Neural progenitor cell (in vitro differentiated cells): ENCODE data around the gene EIF4E. TPM values are rescaled to one million over a fixed set of nuclear protein-coding genes. Genes with fewer than 3 reads are reported as not detected.
A peak's percentile ranks its signal among the peaks of the same experiment; 100 is the strongest.

Experiments used
- DNase-seq: peaks from one replicate; pipeline ENCODE4 v3.0.0-alpha.2; 2016; ENCODE audit warnings: low spot score
- H2AFZ ChIP-seq: fragments of 200-600 bp; sonication (generic); replicated peaks from 2 replicates; pipeline ENCODE4 v1.6.1; 2016; ENCODE audit warnings: antibody characterized with exemption
- H3F3A ChIP-seq: fragments of 200-600 bp; sonication (generic); 2 replicates; pipeline ENCODE4 v1.6.1; 2016; ENCODE audit warnings: antibody characterized with exemption, low read depth
- H3K27ac ChIP-seq: fragments of 200-600 bp; sonication (generic); 2 replicates; pipeline ENCODE4 v1.5.1; 2016; ENCODE audit warnings: mild to moderate bottlenecking
- H3K27me3 ChIP-seq: fragments of 200-600 bp; sonication (generic); 2 replicates; pipeline ENCODE4 v1.6.1; 2016; ENCODE audit warnings: mild to moderate bottlenecking, moderate library complexity
- H3K36me3 ChIP-seq: fragments of 200-600 bp; sonication (generic); 2 replicates; pipeline ENCODE4 v1.5.1; 2016
- H3K4me1 ChIP-seq: fragments of 200-600 bp; sonication (generic); 2 replicates; pipeline ENCODE4 v1.6.1; 2016; ENCODE audit warnings: mixed run types
- H3K4me2 ChIP-seq: fragments of 200-600 bp; sonication (generic); 2 replicates; pipeline ENCODE4 v1.6.1; 2016
- H3K4me3 ChIP-seq: fragments of 200-600 bp; sonication (generic); 2 replicates; pipeline ENCODE4 v1.5.1; 2016
- H3K79me2 ChIP-seq: fragments of 200-600 bp; sonication (generic); 2 replicates; pipeline ENCODE4 v1.6.1; 2016; ENCODE audit warnings: low read depth
- H3K9ac ChIP-seq: fragments of 200-600 bp; sonication (generic); 2 replicates; pipeline ENCODE4 v1.6.1; 2016
- H3K9me3 ChIP-seq: fragments of 200-600 bp; sonication (generic); 2 replicates; pipeline ENCODE4 v1.5.1; 2016; ENCODE audit warnings: low read depth
- H4K20me1 ChIP-seq: fragments of 200-600 bp; sonication (generic); 2 replicates; pipeline ENCODE4 v1.6.1; 2016; ENCODE audit warnings: low read depth
- H3K27ac Mint-ChIP-seq: 3 replicates; pipeline ENCODE4 v1.8.0; 2021; ENCODE audit warnings: mixed read lengths
- H3K27me3 Mint-ChIP-seq: 2 replicates; pipeline ENCODE4 v1.8.0; 2022; ENCODE audit warnings: low read depth, mild to moderate bottlenecking, inconsistent platforms, moderate library complexity, mixed read lengths; ENCODE audit not compliant: insufficient read depth
- H3K36me3 Mint-ChIP-seq: 3 replicates; pipeline ENCODE4 v1.8.0; 2021; ENCODE audit warnings: mixed read lengths
- H3K4me1 Mint-ChIP-seq: 3 replicates; pipeline ENCODE4 v1.8.0; 2021; ENCODE audit warnings: mixed read lengths
- H3K4me3 Mint-ChIP-seq: 3 replicates; pipeline ENCODE4 v1.8.0; 2021; ENCODE audit warnings: mild to moderate bottlenecking, moderate library complexity, mixed read lengths
- H3K9me3 Mint-ChIP-seq: 3 replicates; pipeline ENCODE4 v1.8.0; 2020; ENCODE audit warnings: mixed read lengths
- EZH2 ChIP-seq: fragments of 200-600 bp; sonication (generic); IDR thresholded peaks from 2 replicates; pipeline ENCODE4 v1.6.1; 2017; ENCODE audit warnings: antibody characterized with exemption, mild to moderate bottlenecking, moderate library complexity
- EZH2phosphoT487 ChIP-seq: fragments of 200-600 bp; sonication (generic); IDR thresholded peaks from 2 replicates; pipeline ENCODE4 v1.6.1; 2017; ENCODE audit warnings: antibody characterized with exemption
- total RNA-seq: library from RNA; depleted of rRNA; stranded (reverse); fragments of >200 nt; gene quantifications from 2 replicates; pipeline ENCODE4 v1.2.3, GENCODE V29; 2015; ENCODE audit warnings: low replicate concordance
- TF ChIP-seq, protein P1 (sequence below): fragments of 200-600 bp; sonication (generic); IDR thresholded peaks from 2 replicates; pipeline ENCODE4 v1.5.1; 2017; ENCODE audit warnings: antibody characterized with exemption, mild to moderate bottlenecking

EIF4E gene, protein sequence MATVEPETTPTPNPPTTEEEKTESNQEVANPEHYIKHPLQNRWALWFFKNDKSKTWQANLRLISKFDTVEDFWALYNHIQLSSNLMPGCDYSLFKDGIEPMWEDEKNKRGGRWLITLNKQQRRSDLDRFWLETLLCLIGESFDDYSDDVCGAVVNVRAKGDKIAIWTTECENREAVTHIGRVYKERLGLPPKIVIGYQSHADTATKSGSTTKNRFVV
- 249 and 340 TPM in 2 replicates for total RNA-seq

DNA sequence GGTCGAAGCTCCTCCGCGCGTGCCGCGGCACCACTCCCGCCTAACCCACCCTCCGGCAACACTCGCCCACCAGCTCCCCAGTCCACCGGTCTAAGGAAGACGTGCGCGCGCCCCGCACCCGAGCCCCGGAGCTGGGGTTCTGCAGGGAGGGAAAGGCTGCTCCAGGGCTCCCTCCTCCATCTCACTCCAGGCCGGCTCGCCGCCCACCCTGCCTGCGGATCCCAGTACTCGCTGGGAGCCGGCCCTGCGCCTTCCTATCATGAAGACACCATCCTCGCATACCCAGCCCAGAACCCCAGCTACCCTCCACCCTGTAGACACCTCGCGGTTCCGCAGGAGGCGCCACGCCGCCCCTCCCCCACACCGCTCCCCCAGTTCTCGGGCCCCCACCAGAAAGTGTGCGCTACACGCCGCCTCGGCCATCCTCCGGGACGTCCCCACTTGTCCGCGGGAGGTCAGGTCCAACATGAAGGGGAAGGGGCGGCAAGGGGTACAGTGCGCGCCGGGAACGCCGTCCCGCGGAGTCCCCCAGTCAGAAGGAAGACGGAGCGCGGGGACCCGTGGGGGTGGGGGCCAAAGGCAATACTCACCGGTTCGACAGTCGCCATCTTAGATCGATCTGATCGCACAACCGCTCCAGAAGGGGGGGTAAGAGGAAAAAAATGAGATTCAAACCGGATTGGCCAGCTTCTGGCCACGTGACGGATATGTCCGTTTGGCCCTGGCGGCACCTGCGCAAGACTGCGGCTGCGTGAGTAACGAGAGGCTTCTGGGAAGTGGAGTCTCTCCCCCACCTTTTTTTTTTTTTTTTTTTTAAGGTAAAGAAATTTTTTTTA is at the start of gene EIF4E:
Gene EIF4E (minus strand): TSS at position 629 of the 836 bp plus-strand sequence. CDS start 21 bp downstream, at position 608.
- Histone ChIP-seq H3F3A (peaks cover 12% of the 10 kb centered on the region), H3K79me2 (peaks cover 52% of the 10 kb centered on the region), H2AFZ (peak within 1 kb of the TSS; percentile 88), H3K4me3 (peak within 1 kb of the TSS; percentile 98), H3K4me2 (peak within 1 kb of the TSS; percentile 99), H3K27me3 (no peaks in the 10 kb centered on the region), H4K20me1 (peaks cover 23% of the 10 kb centered on the region), H3K9me3 (peaks cover 7% of the 10 kb centered on the region), H3K4me1 (peaks cover 8% of the 10 kb centered on the region), H3K36me3 (peaks cover 7% of the 10 kb centered on the region), H3K9ac (peak within 1 kb of the TSS; percentile 92), H3K27ac (peak within 1 kb of the TSS; percentile 87)
- Mint-ChIP-seq H3K27ac (peak within 1 kb of the TSS; percentile 97), H3K36me3 (peaks cover 26% of the 10 kb centered on the region), H3K4me1 (peaks cover 5% of the 10 kb centered on the region), H3K9me3 (peaks cover 40% of the 10 kb centered on the region), H3K27me3 (peaks cover 5% of the 10 kb centered on the region), H3K4me3 (peak within 1 kb of the TSS; percentile 98)
- peak; percentile 98 for DNase-seq
- TF ChIP-seq, protein P1, sequence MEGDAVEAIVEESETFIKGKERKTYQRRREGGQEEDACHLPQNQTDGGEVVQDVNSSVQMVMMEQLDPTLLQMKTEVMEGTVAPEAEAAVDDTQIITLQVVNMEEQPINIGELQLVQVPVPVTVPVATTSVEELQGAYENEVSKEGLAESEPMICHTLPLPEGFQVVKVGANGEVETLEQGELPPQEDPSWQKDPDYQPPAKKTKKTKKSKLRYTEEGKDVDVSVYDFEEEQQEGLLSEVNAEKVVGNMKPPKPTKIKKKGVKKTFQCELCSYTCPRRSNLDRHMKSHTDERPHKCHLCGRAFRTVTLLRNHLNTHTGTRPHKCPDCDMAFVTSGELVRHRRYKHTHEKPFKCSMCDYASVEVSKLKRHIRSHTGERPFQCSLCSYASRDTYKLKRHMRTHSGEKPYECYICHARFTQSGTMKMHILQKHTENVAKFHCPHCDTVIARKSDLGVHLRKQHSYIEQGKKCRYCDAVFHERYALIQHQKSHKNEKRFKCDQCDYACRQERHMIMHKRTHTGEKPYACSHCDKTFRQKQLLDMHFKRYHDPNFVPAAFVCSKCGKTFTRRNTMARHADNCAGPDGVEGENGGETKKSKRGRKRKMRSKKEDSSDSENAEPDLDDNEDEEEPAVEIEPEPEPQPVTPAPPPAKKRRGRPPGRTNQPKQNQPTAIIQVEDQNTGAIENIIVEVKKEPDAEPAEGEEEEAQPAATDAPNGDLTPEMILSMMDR: peak; percentile 32
- no peak for TF ChIP-seq EZH2

DNA sequence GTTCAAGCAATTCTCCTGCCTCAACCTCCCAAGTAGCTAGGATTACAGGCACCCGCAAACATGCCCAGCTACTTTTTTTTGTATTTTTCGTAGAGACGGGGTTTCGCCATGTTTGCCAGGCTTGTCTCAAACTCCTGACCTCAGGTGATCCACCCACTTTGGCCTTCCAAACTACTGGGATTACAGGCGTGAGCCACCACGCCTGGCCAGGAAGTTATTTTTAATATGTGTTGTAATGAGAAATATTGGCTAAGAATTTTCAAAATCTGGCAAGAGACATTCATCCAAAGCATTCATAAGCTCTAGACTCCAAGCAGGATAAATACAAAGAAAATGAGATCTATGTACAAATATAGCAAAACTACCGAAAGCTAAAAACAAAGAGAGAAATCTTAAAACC is 48.6 kb upstream of the EIF4E start:
- Mint-ChIP-seq H3K36me3 (no peaks in the 10 kb centered on the region), H3K27me3 (no peaks in the 10 kb centered on the region), H3K4me3 (no peak overlapping the region), H3K9me3 (no peaks in the 10 kb centered on the region), H3K4me1 (no peaks in the 10 kb centered on the region), H3K27ac (no peak overlapping the region)
- Histone ChIP-seq H3K79me2 (no peaks in the 10 kb centered on the region), H3K4me3 (no peak overlapping the region), H3K27ac (no peak overlapping the region), H3K9me3 (no peaks in the 10 kb centered on the region), H2AFZ (no peak overlapping the region), H4K20me1 (no peaks in the 10 kb centered on the region), H3K4me2 (no peak overlapping the region), H3F3A (no peaks in the 10 kb centered on the region), H3K4me1 (no peaks in the 10 kb centered on the region), H3K36me3 (no peaks in the 10 kb centered on the region), H3K27me3 (no peaks in the 10 kb centered on the region), H3K9ac (no peak overlapping the region)
- TF ChIP-seq EZH2 (no peak), EZH2phosphoT487 (no peak)
- TF ChIP-seq, protein P1: no peak
- DNase-seq: no peak

DNA sequence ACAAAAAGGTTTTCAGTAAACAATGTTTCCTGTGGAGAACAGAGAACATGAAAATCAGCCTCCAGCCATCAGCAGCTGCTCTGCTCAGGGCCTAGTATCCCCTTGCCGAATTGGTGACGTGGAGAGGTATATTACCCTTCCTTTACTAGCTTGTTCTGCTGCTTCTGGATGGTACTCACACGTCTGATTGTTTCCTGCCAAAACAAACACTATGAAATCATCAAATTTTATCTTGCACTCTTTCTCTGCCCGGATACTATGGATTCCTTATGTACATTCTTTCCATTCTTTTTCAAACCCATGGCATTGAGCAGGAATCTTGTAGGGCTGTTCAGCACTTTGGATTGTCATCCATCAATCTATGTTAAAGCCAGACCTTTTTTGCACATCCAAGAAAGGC is 47.8 kb upstream of the EIF4E start:
- H3K4me2 ChIP-seq: no peak overlapping the region

More for the DNA sequence above, 47.8 kb upstream of the EIF4E start:
- H3K4me1 Mint-ChIP-seq: no peaks in the 10 kb centered on the region
- H3K79me2 ChIP-seq: no peaks in the 10 kb centered on the region
- H3K27me3 Mint-ChIP-seq: no peaks in the 10 kb centered on the region
- H3K27me3 ChIP-seq: no peaks in the 10 kb centered on the region
- H3K27ac Mint-ChIP-seq: no peak overlapping the region
- DNase-seq: no peak
- no peak for TF ChIP-seq EZH2phosphoT487
- TF ChIP-seq, protein P1: no peak
- TF ChIP-seq EZH2: no peak
- no peaks in the 10 kb centered on the region for H3K36me3 ChIP-seq
- no peaks in the 10 kb centered on the region for H4K20me1 ChIP-seq
- H2AFZ ChIP-seq: no peak overlapping the region
- no peaks in the 10 kb centered on the region for H3K36me3 Mint-ChIP-seq
- H3K4me3 ChIP-seq: no peak overlapping the region
- H3K9ac ChIP-seq: no peak overlapping the region
- no peaks in the 10 kb centered on the region for H3K9me3 Mint-ChIP-seq
- no peaks in the 10 kb centered on the region for H3K9me3 ChIP-seq
- H3K4me1 ChIP-seq: no peaks in the 10 kb centered on the region
- H3F3A ChIP-seq: no peaks in the 10 kb centered on the region
- H3K4me3 Mint-ChIP-seq: no peak overlapping the region
- no peak overlapping the region for H3K27ac ChIP-seq
